ENCODE measurements around the gene CACNA2D3.

The CACNA2D3 gene

DNA sequence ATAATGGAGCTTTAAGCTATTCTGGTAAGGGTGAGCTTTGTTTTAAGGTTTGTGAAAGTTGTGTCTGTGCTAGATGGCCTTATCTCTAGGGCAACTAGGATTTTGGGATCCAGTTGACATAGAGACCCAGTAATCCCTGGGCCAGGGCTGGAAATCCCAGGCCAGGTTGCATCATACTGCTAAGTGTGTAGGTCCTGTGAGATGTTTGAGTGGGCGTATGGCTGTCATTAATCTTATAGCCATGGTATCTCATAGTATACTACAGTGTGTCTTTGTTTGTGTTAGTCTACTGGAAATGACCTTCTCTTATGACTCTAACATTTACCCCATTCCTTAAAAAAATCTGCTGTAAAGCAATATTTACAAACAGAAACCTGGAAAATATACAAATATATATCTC is 151.4 kb downstream of the CACNA2D3 start:
- Histone ChIP-seq H3K4me1 (ENCODE audit: control insufficient read depth, insufficient read depth, low read length, poor library complexity, severe bottlenecking) (no peaks in the 10 kb centered on the region), H3K9me3 (ENCODE audit: control insufficient read depth, low read length) (no peaks in the 10 kb centered on the region), H3K4me3 (ENCODE audit: extremely low read depth, insufficient read depth, low read length, poor library complexity, severe bottlenecking) (no peak overlapping the region), H3K27ac (ENCODE audit: low read depth, low read length, severe bottlenecking) (no peak overlapping the region), H3K36me3 (ENCODE audit: control insufficient read depth, insufficient read depth, low read length) (no peaks in the 10 kb centered on the region)
- WGBS, 2 experiments (ENCODE audit: insufficient coverage in 2 of 2) = no CpG with 5 or more reads among the region's 1 CpG

- no peak overlapping the region for H3K4me3 ChIP-seq (ENCODE audit: extremely low read depth, insufficient read depth, low read length, poor library complexity, severe bottlenecking)
- H3K36me3 ChIP-seq (ENCODE audit: control insufficient read depth, insufficient read depth, low read length) = no peaks in the 10 kb centered on the region
- no peaks in the 10 kb centered on the region for H3K4me1 ChIP-seq (ENCODE audit: control insufficient read depth, insufficient read depth, low read length, poor library complexity, severe bottlenecking)
- no peaks in the 10 kb centered on the region for H3K9me3 ChIP-seq (ENCODE audit: control insufficient read depth, low read length)
- H3K27ac ChIP-seq (ENCODE audit: low read depth, low read length, severe bottlenecking) = no peak overlapping the region
- WGBS, 2 experiments (ENCODE audit: insufficient coverage in 2 of 2) = 67 to 69% methylated on average over 4 of the region's 4 CpGs
Measured at GRCh38 chr3:54274607-54275006, 152.3 kb downstream of the CACNA2D3 start.

GRCh38 chr3:54279005-54279583 is 156.7 kb downstream of the CACNA2D3 start:
- 93 to 98% methylated on average over 9 to 10 of the region's 10 CpGs for WGBS, 2 experiments (ENCODE audit: insufficient coverage in 2 of 2)
- Histone ChIP-seq H3K4me3 (ENCODE audit: extremely low read depth, insufficient read depth, low read length, poor library complexity, severe bottlenecking) (no peak overlapping the region), H3K27ac (ENCODE audit: low read depth, low read length, severe bottlenecking) (no peak overlapping the region), H3K9me3 (ENCODE audit: control insufficient read depth, low read length) (no peaks in the 10 kb centered on the region), H3K36me3 (ENCODE audit: control insufficient read depth, insufficient read depth, low read length) (no peaks in the 10 kb centered on the region), H3K4me1 (ENCODE audit: control insufficient read depth, insufficient read depth, low read length, poor library complexity, severe bottlenecking) (peaks cover 2% of the 10 kb centered on the region)

- Histone ChIP-seq H3K9me3 (ENCODE audit: control insufficient read depth, low read length) (no peaks in the 10 kb centered on the region), H3K27ac (ENCODE audit: low read depth, low read length, severe bottlenecking) (no peak overlapping the region), H3K4me1 (ENCODE audit: control insufficient read depth, insufficient read depth, low read length, poor library complexity, severe bottlenecking) (peaks cover 2% of the 10 kb centered on the region), H3K4me3 (ENCODE audit: extremely low read depth, insufficient read depth, low read length, poor library complexity, severe bottlenecking) (no peak overlapping the region), H3K36me3 (ENCODE audit: control insufficient read depth, insufficient read depth, low read length) (no peaks in the 10 kb centered on the region)
- 90 to 100% methylated on average over 1 to 2 of the region's 4 CpGs for WGBS, 2 experiments (ENCODE audit: insufficient coverage in 2 of 2)
Measured at GRCh38 chr3:54283470-54283869, 161.1 kb downstream of the CACNA2D3 start.

DNA sequence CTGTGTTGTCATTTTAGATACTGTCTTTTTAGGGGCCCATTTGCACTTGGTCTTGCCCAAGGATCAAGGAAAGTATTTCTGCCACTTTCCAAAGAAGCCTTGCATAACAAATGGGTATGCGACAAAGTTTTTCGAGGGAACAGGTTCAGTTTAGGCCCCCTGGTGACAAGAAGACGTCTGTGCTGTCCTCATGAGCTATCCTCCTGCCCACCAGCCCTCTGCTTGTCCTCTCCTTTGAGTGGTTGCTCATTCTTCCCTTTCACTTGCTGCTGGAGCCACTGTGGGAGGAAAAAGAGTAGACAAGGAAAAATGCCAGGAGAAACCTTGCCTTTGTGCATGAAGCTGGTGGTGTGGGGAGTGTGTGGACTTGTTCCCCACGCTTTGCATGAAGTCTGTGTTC is 171.9 kb downstream of the CACNA2D3 start:
- no peaks in the 10 kb centered on the region for H3K9me3 ChIP-seq (ENCODE audit: control insufficient read depth, low read length)
- 26 to 80% methylated on average over 1 to 3 of the region's 4 CpGs for WGBS, 2 experiments (ENCODE audit: insufficient coverage in 2 of 2)
- no peaks in the 10 kb centered on the region for H3K4me1 ChIP-seq (ENCODE audit: control insufficient read depth, insufficient read depth, low read length, poor library complexity, severe bottlenecking)
- no peak overlapping the region for H3K27ac ChIP-seq (ENCODE audit: low read depth, low read length, severe bottlenecking)
- H3K36me3 ChIP-seq (ENCODE audit: control insufficient read depth, insufficient read depth, low read length) = no peaks in the 10 kb centered on the region
- no peak overlapping the region for H3K4me3 ChIP-seq (ENCODE audit: extremely low read depth, insufficient read depth, low read length, poor library complexity, severe bottlenecking)

- Histone ChIP-seq H3K36me3 (ENCODE audit: control insufficient read depth, insufficient read depth, low read length) (no peaks in the 10 kb centered on the region), H3K9me3 (ENCODE audit: control insufficient read depth, low read length) (no peaks in the 10 kb centered on the region), H3K4me3 (ENCODE audit: extremely low read depth, insufficient read depth, low read length, poor library complexity, severe bottlenecking) (no peak overlapping the region), H3K27ac (ENCODE audit: low read depth, low read length, severe bottlenecking) (no peak overlapping the region), H3K4me1 (ENCODE audit: control insufficient read depth, insufficient read depth, low read length, poor library complexity, severe bottlenecking) (no peaks in the 10 kb centered on the region)
- WGBS, 2 experiments (ENCODE audit: insufficient coverage in 2 of 2) = 67 to 87% methylated on average over 5 to 7 of the region's 8 CpGs
Measured at GRCh38 chr3:54296531-54296930, 174.2 kb downstream of the CACNA2D3 start.

DNA sequence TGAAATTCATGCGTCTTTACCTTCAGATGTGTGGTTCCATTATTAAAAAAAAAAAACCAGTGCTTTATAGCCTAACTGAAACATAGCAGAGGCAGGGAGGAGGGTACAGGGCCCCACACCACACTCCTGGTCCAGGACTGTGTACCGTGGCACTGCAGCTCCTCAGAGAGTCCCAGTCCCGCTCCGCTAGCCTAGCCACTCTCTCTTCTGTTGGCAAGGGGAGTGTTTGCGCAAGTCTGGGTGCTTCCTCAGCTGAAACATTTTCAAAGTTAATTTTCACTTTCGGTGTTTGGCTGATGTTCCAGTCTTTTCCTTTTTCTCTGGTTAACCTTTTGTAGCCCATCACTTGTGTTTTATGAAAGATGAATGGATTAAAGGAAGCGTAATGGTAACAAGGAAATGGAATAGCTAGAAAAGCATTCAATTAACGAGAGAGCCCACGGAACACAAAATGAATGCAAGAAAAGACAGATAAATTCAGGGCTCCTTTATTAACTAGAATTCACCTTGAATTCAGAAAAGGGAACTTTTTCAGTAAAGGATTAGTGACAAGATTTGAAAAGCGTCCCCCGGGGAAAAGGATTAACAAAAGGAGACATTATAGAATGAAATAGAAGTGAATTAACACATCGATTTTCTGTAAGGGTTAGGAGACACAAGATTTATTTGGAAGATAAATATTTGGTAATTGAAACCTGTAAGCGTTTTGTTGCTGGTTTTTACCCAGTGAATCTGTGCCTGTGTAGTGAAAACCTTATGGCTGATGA is 177.0 kb downstream of the CACNA2D3 start:
- no peaks in the 10 kb centered on the region for H3K4me1 ChIP-seq (ENCODE audit: control insufficient read depth, insufficient read depth, low read length, poor library complexity, severe bottlenecking)
- H3K4me3 ChIP-seq (ENCODE audit: extremely low read depth, insufficient read depth, low read length, poor library complexity, severe bottlenecking) = no peak overlapping the region
- 89 to 96% methylated on average over 3 to 8 of the region's 13 CpGs for WGBS, 2 experiments (ENCODE audit: insufficient coverage in 2 of 2)
- H3K27ac ChIP-seq (ENCODE audit: low read depth, low read length, severe bottlenecking) = no peak overlapping the region
- H3K36me3 ChIP-seq (ENCODE audit: control insufficient read depth, insufficient read depth, low read length) = no peaks in the 10 kb centered on the region
- no peaks in the 10 kb centered on the region for H3K9me3 ChIP-seq (ENCODE audit: control insufficient read depth, low read length)

DNA sequence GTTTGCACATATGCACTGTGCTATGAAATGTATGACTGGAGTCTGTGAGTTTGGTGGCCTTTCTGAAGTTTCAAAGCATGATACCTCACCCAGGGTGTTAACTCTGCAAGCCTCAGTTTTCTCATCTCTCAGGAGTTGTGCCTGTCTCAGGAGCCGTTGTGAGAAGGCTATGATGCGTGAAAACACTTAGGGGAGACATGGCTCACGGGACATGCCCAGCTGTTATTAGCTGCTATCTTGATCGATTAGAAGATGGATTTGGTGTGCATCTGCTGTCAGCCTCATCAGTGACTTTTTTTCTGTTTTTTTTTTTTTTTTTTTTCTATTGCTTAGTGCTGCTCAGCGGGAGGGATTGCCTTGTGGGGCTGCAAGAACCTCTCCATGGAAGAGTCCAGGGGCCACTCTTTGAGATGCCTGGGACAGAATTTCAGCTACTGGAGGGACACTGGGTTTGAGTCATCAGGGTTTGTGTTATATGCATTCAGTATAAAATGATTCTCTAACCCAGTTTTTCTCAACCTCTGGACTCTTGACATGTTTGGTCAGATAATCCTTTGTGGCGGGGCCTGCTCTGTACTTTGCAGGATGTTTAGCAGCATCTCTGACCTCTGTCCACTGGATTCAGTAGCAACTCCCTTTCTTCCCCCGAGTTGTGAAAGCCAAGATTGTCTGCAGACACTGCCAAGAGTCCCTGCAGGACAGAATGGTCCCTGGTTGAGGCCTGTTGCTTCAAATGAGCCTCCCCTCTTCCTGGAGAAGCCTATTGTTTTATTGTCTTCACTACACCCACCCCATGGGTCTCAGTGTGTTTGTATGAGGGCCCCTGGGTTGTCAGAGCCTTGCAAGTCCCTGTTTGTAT is 181.4 kb downstream of the CACNA2D3 start:
- Histone ChIP-seq H3K9me3 (ENCODE audit: control insufficient read depth, low read length) (no peaks in the 10 kb centered on the region), H3K4me3 (ENCODE audit: extremely low read depth, insufficient read depth, low read length, poor library complexity, severe bottlenecking) (no peak overlapping the region), H3K36me3 (ENCODE audit: control insufficient read depth, insufficient read depth, low read length) (no peaks in the 10 kb centered on the region), H3K4me1 (ENCODE audit: control insufficient read depth, insufficient read depth, low read length, poor library complexity, severe bottlenecking) (no peaks in the 10 kb centered on the region), H3K27ac (ENCODE audit: low read depth, low read length, severe bottlenecking) (no peak overlapping the region)
- WGBS, 2 experiments (ENCODE audit: insufficient coverage in 2 of 2) = 82 to 85% methylated on average over 5 of the region's 7 CpGs

DNA sequence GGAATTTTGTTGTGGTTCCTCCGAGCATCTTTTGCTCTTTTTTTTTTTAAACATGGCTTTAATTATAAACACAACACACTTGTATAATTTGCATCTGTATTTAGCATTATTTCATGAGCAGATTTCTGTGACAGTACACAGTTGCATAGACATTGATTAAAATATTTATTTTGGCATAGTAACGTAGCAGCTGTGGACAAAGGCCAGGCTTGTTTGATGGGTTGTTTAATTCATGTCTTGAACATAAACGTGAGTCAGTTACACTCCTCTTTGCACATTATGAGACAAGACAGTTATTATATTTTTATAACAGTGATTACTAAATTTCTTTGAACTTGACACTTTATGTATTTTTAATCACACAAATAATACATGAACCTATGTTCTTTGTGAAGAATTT is 182.5 kb downstream of the CACNA2D3 start:
- Histone ChIP-seq H3K4me1 (ENCODE audit: control insufficient read depth, insufficient read depth, low read length, poor library complexity, severe bottlenecking) (no peaks in the 10 kb centered on the region), H3K4me3 (ENCODE audit: extremely low read depth, insufficient read depth, low read length, poor library complexity, severe bottlenecking) (no peak overlapping the region), H3K27ac (ENCODE audit: low read depth, low read length, severe bottlenecking) (no peak overlapping the region), H3K36me3 (ENCODE audit: control insufficient read depth, insufficient read depth, low read length) (no peaks in the 10 kb centered on the region), H3K9me3 (ENCODE audit: control insufficient read depth, low read length) (no peaks in the 10 kb centered on the region)
- 88 to 100% methylated on average over 1 of the region's 3 CpGs for WGBS, 2 experiments (ENCODE audit: insufficient coverage in 2 of 2)

DNA sequence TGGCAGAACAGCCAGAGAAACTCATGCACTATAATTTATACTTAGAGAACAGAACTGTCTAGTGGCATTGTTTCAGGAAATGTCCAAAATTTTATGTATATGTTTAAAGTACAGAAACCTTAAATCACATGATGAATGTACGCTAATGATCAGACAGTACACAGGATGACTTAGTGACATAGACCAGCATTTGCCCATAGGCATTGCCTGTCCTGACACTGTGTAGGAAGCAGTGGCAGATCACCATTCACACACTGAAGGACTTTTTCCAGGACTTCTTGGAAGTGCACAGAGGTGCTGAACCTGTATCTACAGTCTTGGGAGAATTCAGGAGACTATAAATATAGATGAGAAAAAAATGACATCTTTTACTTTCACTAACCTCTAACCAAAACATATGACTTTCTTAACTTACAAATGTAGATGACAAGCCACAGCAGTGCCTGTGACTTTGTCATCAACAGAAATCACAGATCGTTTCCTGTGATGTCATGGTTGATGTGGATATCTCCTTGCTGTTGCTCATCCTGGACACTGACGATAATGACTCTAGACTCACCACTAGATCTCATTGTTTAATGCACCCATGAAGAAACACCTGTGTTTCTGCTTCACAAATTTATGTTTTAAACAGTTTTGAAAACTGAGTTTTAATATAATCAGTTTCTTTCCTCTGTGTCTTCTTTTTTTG is 183.2 kb downstream of the CACNA2D3 start:
- Histone ChIP-seq H3K27ac (ENCODE audit: low read depth, low read length, severe bottlenecking) (no peak overlapping the region), H3K9me3 (ENCODE audit: control insufficient read depth, low read length) (no peaks in the 10 kb centered on the region), H3K4me3 (ENCODE audit: extremely low read depth, insufficient read depth, low read length, poor library complexity, severe bottlenecking) (no peak overlapping the region), H3K36me3 (ENCODE audit: control insufficient read depth, insufficient read depth, low read length) (no peaks in the 10 kb centered on the region), H3K4me1 (ENCODE audit: control insufficient read depth, insufficient read depth, low read length, poor library complexity, severe bottlenecking) (no peaks in the 10 kb centered on the region)
- no CpG with 5 or more reads among the region's 3 CpGs for WGBS, 2 experiments (ENCODE audit: insufficient coverage in 2 of 2)

Measured in mesodermal cell (in vitro differentiated cells).